Measurements from ENCODE around the gene PLPPR1. TPM values are rescaled to one million over a fixed set of nuclear protein-coding genes. Genes with fewer than 3 reads are reported as not detected.

PLPPR1 gene
- total RNA-seq, 1 experiment from 2014 or later: not detected

DNA sequence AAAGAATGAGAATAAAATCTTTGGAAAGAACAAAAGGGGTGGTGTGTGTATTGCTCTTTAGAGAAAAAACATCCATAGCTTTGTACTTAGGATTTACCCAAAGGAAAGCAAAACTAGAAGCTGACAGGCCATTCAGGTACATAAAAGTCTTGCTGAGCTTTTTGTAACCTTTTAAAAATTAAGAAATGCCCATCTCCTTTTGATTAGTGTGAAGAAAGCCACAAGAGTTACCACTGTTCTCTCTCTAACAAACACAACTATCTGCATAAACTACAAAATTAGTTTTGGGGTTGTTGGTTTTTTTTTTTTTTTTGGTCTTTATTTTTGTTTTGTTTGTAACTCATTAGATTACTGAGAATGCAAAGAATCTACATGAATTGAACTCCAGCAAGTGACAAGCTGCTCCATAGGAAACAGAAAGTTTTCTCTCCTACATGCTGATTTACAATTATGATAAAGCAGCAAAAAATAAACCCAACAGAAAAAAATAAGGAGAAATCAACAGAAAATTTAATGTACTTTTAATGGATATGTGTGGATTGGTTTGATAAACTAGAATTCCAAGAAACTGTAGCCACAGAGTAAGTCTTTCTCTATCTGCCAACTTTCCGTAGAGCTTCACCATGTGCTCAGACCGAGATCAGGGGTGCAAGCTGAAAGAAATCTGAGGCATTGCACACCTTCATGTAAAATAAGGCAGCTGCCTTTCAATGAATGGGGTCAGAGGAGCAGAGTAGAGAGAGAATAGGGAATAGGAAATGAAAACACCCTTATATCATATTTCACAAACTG, 344.0 kb downstream of the PLPPR1 start:
- CTCF ChIA-PET: no interaction called here
- intact Hi-C loops (cut with micrococcal nuclease; ENCODE audit: unreplicated experiment) (no loop called here), in situ Hi-C loops (cut with HindIII; ENCODE audit: low pct_unique_long_range_greater_than_20kb, low sequenced_read_pairs) (no loop called here)
- DNase-seq (ENCODE audit: low read depth, low spot score) (no peak), ATAC-seq (no peak)
- TF ChIP-seq, protein P1, sequence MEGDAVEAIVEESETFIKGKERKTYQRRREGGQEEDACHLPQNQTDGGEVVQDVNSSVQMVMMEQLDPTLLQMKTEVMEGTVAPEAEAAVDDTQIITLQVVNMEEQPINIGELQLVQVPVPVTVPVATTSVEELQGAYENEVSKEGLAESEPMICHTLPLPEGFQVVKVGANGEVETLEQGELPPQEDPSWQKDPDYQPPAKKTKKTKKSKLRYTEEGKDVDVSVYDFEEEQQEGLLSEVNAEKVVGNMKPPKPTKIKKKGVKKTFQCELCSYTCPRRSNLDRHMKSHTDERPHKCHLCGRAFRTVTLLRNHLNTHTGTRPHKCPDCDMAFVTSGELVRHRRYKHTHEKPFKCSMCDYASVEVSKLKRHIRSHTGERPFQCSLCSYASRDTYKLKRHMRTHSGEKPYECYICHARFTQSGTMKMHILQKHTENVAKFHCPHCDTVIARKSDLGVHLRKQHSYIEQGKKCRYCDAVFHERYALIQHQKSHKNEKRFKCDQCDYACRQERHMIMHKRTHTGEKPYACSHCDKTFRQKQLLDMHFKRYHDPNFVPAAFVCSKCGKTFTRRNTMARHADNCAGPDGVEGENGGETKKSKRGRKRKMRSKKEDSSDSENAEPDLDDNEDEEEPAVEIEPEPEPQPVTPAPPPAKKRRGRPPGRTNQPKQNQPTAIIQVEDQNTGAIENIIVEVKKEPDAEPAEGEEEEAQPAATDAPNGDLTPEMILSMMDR (IDR thresholded peaks at IDR 0.05): no peak
- no peak for TF ChIP-seq POLR2AphosphoS5 (IDR thresholded peaks at IDR 0.05; ENCODE audit: low read depth, low read length)
- TF ChIP-seq, protein P2, sequence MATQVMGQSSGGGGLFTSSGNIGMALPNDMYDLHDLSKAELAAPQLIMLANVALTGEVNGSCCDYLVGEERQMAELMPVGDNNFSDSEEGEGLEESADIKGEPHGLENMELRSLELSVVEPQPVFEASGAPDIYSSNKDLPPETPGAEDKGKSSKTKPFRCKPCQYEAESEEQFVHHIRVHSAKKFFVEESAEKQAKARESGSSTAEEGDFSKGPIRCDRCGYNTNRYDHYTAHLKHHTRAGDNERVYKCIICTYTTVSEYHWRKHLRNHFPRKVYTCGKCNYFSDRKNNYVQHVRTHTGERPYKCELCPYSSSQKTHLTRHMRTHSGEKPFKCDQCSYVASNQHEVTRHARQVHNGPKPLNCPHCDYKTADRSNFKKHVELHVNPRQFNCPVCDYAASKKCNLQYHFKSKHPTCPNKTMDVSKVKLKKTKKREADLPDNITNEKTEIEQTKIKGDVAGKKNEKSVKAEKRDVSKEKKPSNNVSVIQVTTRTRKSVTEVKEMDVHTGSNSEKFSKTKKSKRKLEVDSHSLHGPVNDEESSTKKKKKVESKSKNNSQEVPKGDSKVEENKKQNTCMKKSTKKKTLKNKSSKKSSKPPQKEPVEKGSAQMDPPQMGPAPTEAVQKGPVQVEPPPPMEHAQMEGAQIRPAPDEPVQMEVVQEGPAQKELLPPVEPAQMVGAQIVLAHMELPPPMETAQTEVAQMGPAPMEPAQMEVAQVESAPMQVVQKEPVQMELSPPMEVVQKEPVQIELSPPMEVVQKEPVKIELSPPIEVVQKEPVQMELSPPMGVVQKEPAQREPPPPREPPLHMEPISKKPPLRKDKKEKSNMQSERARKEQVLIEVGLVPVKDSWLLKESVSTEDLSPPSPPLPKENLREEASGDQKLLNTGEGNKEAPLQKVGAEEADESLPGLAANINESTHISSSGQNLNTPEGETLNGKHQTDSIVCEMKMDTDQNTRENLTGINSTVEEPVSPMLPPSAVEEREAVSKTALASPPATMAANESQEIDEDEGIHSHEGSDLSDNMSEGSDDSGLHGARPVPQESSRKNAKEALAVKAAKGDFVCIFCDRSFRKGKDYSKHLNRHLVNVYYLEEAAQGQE (IDR thresholded peaks at IDR 0.05; ENCODE audit: insufficient read depth in 1 of 2, low read depth in 2 of 2, low read length in 1 of 2): no peak
- TF ChIP-seq TCF7L2 (IDR thresholded peaks at IDR 0.05; ENCODE audit: low read depth, low read length): no peak
- no peak for TF ChIP-seq SIN3A (IDR thresholded peaks at IDR 0.05; ENCODE audit: borderline replicate concordance, insufficient read depth, low read depth, low read length)
- POLR2A ChIA-PET: no interaction called here
- Histone ChIP-seq H3K27ac (ENCODE audit: low read length) (no peak overlapping the region), H3K4me3 (ENCODE audit: low read depth in 2 of 2, low read length in 2 of 2) (no peak overlapping the region), H3K4me1 (ENCODE audit: control insufficient read depth, insufficient read depth, low read length) (no peaks in the 10 kb centered on the region), H3K36me3 (ENCODE audit: control insufficient read depth, insufficient read depth, low read length) (no peaks in the 10 kb centered on the region), H3K27me3 (ENCODE audit: control insufficient read depth, insufficient read depth, low read length) (no peaks in the 10 kb centered on the region), H3K9me3 (ENCODE audit: control insufficient read depth, insufficient read depth, low read depth, low read length) (no peaks in the 10 kb centered on the region)
- no TSS peak for BruUV-seq (replicated peaks)

Measured in Panc1 (cell line).